Parathyroid adenoma (tissue), 2 donors: ENCODE data around the gene VAV3.

Experiments used
- H2AFZ ChIP-seq: fragments of 300-600 bp; sonication (generic); one replicate; pipeline ENCODE4 v1.7.0; 2017; ENCODE audit warnings: antibody characterized with exemption, mild to moderate bottlenecking
- H3K27ac ChIP-seq: fragments of 300-600 bp; sonication (generic); one replicate; pipeline ENCODE4 v1.7.0; 2017
- H3K27me3 ChIP-seq: fragments of 300-600 bp; sonication (generic); one replicate; pipeline ENCODE4 v1.7.0; 2017; ENCODE audit warnings: low read length; ENCODE audit not compliant: control insufficient read depth, insufficient read depth
- H3K36me3 ChIP-seq: fragments of 300-600 bp; sonication (generic); one replicate; pipeline ENCODE4 v1.7.0; 2017; ENCODE audit warnings: low read length; ENCODE audit not compliant: control insufficient read depth, insufficient read depth
- H3K4me1 ChIP-seq: fragments of 300-600 bp; sonication (generic); one replicate; pipeline ENCODE4 v1.7.0; 2017; ENCODE audit warnings: control low read depth
- H3K4me2 ChIP-seq: fragments of 300-600 bp; sonication (generic); one replicate; pipeline ENCODE4 v1.7.0; 2017; ENCODE audit warnings: low read length
- H3K4me3 ChIP-seq: fragments of 300-600 bp; sonication (generic); one replicate; pipeline ENCODE4 v1.7.0; 2017; ENCODE audit warnings: low read depth, low read length
- H3K79me2 ChIP-seq: fragments of 300-600 bp; sonication (generic); one replicate; pipeline ENCODE4 v1.7.0; 2017; ENCODE audit warnings: control low read depth
- H3K9ac ChIP-seq: fragments of 300-600 bp; sonication (generic); one replicate; pipeline ENCODE4 v1.7.0; 2017; ENCODE audit warnings: mild to moderate bottlenecking
- H3K9me3 ChIP-seq: fragments of 300-600 bp; sonication (generic); one replicate; pipeline ENCODE4 v1.7.0; 2017; ENCODE audit warnings: low read length; ENCODE audit not compliant: control insufficient read depth
- CTCF ChIP-seq: fragments of 300-600 bp; sonication (generic); IDR thresholded peaks from one replicate; pipeline ENCODE4 v1.7.0; 2017; ENCODE audit warnings: antibody characterized with exemption, mild to moderate bottlenecking
- donor health status: primary hyperparathyroidism.

Gene VAV3

GRCh38 chr1:108000184-108000583 is 35.2 kb upstream of the VAV3 start:
- no peak overlapping the region for H3K9ac ChIP-seq
- no peak overlapping the region for H2AFZ ChIP-seq
- H3K4me3 ChIP-seq, result no peak overlapping the region
- H3K4me1 ChIP-seq, result no peaks in the 10 kb centered on the region
- no peaks in the 10 kb centered on the region for H3K36me3 ChIP-seq
- no peak overlapping the region for H3K4me2 ChIP-seq
- no peak overlapping the region for H3K27ac ChIP-seq
- H3K79me2 ChIP-seq, result no peaks in the 10 kb centered on the region
- no peak for TF ChIP-seq CTCF
- no peaks in the 10 kb centered on the region for H3K9me3 ChIP-seq
- H3K27me3 ChIP-seq, result no peaks in the 10 kb centered on the region

- no peak overlapping the region for H3K4me2 ChIP-seq
- no peaks in the 10 kb centered on the region for H3K79me2 ChIP-seq
- no peak overlapping the region for H3K9ac ChIP-seq
- no peaks in the 10 kb centered on the region for H3K27me3 ChIP-seq
- no peaks in the 10 kb centered on the region for H3K4me1 ChIP-seq
- no peak overlapping the region for H3K27ac ChIP-seq
- no peak overlapping the region for H2AFZ ChIP-seq
- no peaks in the 10 kb centered on the region for H3K36me3 ChIP-seq
- no peak for TF ChIP-seq CTCF
- no peaks in the 10 kb centered on the region for H3K9me3 ChIP-seq
- H3K4me3 ChIP-seq, result no peak overlapping the region
Measured at GRCh38 chr1:107997866-107998265, 32.9 kb upstream of the VAV3 start.

DNA sequence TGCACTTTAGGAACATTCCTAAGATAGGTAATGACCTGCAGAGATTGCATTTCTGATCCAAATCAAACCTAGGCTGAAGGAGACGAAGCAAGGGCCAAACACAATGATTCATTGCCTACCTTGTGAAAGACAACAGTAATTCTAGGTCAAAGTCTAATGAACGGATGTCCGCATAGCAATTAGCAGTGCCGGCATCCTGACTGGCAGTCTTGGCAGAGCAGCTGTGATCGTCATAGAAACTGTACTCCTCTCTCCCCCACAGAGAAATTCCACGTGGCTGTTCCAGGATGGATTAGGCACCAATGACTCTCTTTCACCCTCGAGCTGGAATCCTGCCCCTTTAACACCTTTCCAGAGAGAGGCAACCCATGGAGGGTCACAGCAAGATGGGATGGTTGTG is 28.9 kb upstream of the VAV3 start:
- Histone ChIP-seq H3K4me3 (no peak overlapping the region), H3K4me1 (no peaks in the 10 kb centered on the region), H3K27me3 (no peaks in the 10 kb centered on the region), H3K9ac (no peak overlapping the region), H3K9me3 (no peaks in the 10 kb centered on the region), H3K4me2 (no peak overlapping the region), H2AFZ (no peak overlapping the region), H3K36me3 (no peaks in the 10 kb centered on the region), H3K79me2 (no peaks in the 10 kb centered on the region), H3K27ac (no peak overlapping the region)
- no peak for TF ChIP-seq CTCF

- Histone ChIP-seq H3K27me3 (no peaks in the 10 kb centered on the region), H3K9ac (no peak overlapping the region), H3K9me3 (no peaks in the 10 kb centered on the region), H3K79me2 (no peaks in the 10 kb centered on the region), H3K27ac (no peak overlapping the region), H3K4me2 (no peak overlapping the region), H2AFZ (no peak overlapping the region), H3K4me1 (no peaks in the 10 kb centered on the region), H3K4me3 (no peak overlapping the region), H3K36me3 (no peaks in the 10 kb centered on the region)
- no peak for TF ChIP-seq CTCF
Measured at GRCh38 chr1:107992347-107992746, 27.4 kb upstream of the VAV3 start.

- no peaks in the 10 kb centered on the region for H3K79me2 ChIP-seq
- H2AFZ ChIP-seq, result no peak overlapping the region
- no peaks in the 10 kb centered on the region for H3K27me3 ChIP-seq
- no peak overlapping the region for H3K27ac ChIP-seq
- no peak overlapping the region for H3K4me3 ChIP-seq
- no peak overlapping the region for H3K9ac ChIP-seq
- no peak for TF ChIP-seq CTCF
- no peak overlapping the region for H3K4me2 ChIP-seq
- H3K36me3 ChIP-seq, result no peaks in the 10 kb centered on the region
- no peaks in the 10 kb centered on the region for H3K9me3 ChIP-seq
- H3K4me1 ChIP-seq, result no peaks in the 10 kb centered on the region
Measured at GRCh38 chr1:107991371-107992066, 26.5 kb upstream of the VAV3 start.
